ENCODE results near the gene CEP72.
"Not testable (repeated sequence)": the region's sequence is repeated elsewhere in the genome, so short reads cannot be mapped to it uniquely, and the experiment has no call there.

Gene CEP72

DNA sequence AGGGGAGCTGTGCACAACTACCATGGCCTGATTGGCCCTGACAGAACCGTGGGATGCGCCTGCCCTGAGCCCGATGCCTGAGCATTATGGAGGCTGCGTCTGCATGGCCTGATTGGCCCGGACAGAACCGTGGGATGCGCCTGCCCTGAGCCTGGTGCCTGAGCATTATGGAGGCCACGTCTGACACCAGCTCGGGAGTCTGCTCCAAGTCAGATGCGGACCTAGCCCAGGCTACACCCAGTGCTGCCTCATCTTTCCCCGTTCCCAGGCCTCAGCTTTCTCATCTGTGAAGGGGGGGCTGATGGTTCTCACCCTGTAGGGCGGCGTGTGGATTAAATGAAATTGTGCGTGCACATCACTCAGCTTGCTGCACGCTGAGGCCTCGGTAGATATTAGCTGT, 7.3 kb downstream of the CEP72 start:
- no peak for DNase-seq

GRCh38 chr5:620152-620551, 8.0 kb downstream of the CEP72 start:
- no peak for DNase-seq

GRCh38 chr5:620586-621180, 8.5 kb downstream of the CEP72 start:
- DNase-seq = no peak

- no peak for DNase-seq
These were observed 9.2 kb downstream of the CEP72 start for GRCh38 chr5:621341-621761.

DNA sequence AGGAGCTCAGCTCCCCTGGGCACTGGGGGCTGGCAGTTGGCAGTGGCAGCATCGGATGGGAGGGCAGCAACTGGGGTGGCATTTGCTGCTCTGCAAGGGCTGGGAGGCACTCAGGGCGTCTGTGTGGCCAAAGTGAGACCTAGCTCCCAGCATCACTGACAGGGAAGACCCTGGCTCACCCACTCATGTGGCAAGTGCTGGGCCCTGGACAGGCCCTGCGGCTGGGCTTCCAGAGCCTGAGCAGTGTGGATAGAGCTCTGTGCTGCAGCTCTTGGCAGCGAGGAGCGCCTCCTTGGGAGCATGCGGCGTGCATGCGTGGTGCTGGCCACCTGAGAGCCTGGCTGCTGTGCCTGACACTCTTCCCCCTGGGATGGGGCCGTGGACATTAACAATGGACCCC, 10.2 kb downstream of the CEP72 start:
- DNase-seq = no peak

DNA sequence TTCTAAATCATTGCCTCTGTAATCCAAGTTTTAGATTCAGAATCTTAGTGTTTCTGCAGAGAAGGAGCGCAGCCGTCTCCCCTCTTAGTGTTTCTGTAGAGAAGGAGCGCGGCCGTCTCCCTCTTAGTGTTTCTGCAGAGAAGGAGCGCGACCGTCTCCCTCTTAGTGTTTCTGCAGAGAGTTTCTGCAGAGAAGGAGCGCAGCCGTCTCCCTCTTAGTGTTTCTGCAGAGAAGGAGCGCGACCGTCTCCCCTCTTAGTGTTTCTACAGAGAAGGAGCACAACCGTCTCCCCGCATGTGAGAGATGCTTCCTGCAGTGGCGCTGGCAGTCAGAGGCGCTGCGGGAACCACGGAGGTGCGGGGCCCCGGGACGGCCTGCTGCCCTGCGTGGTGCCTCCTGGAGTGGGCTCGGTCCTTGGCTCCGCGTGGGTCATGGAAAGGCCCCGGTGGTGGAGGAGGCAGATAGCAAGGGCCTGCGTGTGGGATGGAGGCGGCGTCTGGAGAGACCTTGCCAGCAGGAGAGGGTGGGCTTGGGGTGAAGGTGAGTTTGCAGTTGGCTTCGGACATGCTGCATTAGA, 10.9 kb downstream of the CEP72 start:
- no peak for DNase-seq

- DNase-seq = no peak
These were observed 11.4 kb downstream of the CEP72 start for GRCh38 chr5:623531-623930.

DNA sequence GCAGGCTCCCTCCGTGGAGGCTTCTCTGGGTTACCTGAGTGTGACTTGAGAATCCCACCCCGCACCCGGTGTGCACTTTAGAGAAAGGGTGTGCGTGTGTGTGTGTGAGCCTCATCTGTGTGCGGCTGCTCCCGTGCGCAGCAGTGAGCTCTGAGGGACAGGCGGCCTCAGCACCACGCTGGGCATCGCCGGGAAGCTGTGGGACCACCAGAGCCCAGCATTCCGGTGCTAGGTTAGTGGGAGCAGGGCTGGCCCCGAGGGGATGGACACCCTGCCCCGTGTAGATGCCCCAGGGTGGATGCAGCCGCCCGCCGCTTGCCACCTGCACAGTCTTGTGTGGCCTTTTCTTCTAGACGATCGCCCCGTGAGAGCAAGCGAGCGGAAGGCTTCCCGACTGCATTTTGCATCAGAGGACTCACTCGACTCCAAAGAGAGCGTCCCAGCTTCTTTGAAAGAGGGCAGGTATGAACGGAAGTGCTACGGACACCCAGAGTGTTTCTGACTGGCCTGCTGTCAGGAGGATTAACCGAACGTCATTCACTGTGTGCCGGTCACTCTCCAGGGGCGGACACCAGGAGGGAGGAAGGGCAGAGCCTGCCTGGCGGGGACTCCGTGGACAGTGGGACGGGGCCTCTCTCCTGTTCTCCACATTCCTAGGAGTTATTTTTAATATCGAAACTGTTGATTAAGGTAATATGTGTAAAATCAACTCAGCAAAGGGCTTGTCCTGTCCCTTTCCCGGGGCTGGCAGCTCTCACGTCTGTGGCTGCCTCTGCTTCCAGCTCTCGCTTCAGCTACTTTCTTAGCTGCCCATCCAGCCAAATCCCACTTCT, 12.2 kb downstream of the CEP72 start:
- DNase-seq = no peak

- no peak for DNase-seq
These were observed 12.8 kb downstream of the CEP72 start for GRCh38 chr5:624951-625230.

DNA sequence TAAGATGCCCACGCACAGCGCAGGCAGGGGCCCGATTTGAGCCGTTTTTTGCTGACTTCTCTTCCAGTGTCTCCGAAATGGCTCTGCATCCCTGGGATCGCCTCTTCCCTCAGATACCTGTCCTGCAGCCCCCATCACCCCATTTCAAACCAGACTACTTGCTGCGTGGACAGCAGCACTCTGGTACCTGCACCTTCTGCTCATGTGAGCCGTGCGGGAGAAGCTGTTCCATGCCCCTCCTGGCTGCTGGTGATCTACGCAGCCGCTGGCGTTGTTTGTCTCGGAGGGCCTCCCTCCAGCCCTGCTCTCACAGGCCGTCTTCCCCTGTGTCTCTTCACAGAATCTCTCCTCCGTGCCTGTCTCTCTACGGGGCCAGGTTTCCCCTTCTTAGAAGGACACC, 13.4 kb downstream of the CEP72 start:
- DNase-seq = no peak

DNA sequence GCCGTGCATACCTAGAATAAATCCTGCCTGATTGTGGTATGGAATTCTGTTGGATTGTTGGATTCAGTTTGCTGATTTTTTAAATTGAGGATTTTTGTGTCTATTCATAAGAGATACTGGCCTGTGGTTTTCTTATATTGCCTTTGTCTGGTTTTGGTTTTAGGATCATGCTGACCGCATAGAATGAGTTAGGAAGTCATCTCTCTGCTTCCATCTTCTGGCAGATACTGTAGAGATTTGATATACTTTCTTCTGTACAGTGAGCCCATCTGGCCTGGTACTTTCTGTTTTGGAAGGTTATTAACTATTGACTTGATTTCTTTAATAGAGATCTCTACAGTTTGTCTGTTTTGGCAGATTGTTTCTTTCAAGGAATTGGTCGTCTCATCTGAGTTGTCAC, 14.7 kb downstream of the CEP72 start:
- DNase-seq = no peak

GRCh38 chr5:627840-628239, 15.7 kb downstream of the CEP72 start:
- DNase-seq = no peak

- DNase-seq = not testable (repeated sequence)
These were observed 16.4 kb downstream of the CEP72 start for GRCh38 chr5:628351-629205.

GRCh38 chr5:633501-633955, 21.4 kb downstream of the CEP72 start:
- DNase-seq = no peak

DNA sequence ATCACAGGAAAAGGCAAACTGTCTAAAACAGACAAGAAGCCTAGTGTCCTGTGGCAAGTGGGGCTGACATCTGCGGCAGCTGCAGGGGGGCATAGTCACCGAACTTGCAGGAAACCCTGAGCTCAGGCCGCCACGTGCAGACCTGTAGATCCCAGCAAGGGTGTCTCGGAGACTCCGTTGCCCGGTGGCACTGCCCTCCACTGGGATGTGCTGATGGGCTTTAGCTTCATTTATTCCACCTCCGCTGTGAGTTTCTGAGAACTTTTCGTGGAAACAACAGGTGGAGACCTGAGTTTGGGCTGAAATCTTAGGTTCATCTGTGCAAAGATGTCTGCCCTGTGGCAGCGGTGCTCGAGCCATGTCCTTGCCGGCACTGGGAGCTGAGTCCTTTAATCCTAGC, 22.1 kb downstream of the CEP72 start:
- DNase-seq = no peak

- DNase-seq = no peak
These were observed 23.3 kb downstream of the CEP72 start for GRCh38 chr5:635306-636055.

DNA sequence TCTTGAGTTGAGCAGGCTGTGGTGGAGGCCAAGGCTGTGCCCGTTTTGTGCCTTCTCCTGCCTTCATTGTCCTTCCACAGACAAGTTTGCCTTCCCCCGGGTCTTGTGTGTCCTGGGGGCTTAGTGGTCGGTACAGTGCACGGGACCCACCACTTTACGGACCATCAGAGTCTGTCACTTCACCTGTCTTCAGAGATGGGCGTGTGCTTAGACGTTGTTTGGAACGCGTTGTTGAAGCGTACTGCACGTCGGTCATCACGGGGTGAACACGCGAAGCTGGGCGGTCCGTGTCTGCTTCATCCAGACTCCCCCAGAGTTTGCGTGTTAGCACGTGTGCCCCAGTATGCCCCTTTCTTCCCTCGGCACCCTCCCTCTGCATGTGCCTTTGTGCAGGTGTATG, 24.8 kb downstream of the CEP72 start:
- no peak for DNase-seq

DNA sequence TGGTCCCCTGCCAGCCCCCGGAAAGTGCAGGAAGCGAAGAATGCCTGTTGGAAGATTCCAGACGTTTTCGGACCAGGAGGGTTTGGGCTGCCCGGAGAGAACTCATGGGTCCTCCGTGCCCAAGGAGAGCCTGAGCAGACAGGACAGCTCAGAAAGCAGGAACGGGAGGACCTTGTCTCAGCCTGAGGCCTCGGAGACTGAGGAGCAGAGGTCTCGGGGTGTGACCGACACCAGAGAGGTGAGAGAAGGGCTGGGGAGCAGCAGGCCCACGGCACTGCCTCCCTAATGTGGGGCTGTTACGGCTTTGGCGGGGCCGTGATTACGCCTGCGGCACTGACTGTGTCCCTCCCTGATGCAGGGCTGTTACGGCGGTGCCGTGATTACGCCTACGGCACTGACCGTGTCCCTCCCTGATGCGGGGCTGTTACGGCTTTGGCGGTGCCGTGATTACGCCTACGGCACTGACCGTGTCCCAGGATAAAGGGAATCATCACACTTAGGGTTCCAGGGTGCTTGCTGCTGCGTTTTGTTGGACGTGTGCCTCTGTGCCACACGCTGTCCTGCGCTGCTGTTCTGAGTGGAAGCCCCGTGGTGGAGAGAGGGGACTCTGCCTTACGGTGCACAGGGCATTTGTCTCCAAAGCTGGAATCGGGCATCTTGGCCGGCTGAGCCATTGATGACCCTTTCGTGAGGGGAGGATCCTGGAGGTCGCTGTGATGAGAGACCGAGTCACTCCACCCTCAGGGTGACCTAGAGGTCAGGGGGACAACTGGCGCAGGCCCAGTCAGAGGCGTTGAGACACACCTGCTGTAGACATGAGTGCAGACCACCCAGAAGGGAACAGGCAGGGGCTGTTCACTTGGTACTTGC, 25.7 kb downstream of the CEP72 start:
- no peak for DNase-seq

DNA sequence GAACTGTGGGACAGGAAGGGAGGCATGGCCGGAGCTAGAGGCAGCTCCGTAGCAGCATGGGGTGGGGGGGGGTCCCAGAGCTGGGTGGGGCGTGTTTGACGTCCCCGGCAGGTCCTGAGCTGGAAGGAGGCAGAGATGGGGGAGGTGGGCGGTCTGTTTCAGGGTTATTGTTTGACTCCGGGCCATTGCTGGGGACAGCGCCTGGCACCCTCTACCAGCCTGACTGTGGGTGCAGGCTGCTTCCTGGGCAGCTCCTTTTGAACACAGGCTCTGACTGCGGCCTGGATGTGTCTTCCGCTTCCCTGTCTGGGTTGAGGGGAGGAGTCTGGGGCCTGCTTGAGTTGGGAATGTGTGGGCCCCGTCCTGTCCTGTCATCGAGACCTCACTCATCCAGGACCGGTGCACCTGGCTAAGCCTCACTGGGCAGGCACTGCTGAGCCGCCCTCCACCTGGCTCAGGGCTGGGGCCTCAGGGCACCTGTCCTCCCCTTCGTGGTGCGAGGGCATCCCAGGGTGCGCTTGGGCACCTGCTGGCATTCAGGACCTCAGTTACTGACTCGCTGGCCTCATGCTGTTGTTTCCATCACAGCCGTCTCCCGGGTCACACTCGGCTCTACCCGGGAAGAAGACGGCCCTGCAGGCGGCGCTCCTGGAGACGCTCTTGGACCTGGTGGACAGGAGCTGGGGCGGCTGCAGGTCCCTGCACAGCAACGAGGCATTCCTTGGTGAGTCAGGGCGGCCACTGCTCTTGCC, 26.5 kb downstream of the CEP72 start:
- no peak for DNase-seq

GRCh38 chr5:639253-639530, 27.1 kb downstream of the CEP72 start:
- DNase-seq = no peak

- no peak for DNase-seq
These were observed 27.6 kb downstream of the CEP72 start for GRCh38 chr5:639584-640213.
